ENCODE measurements around the gene TOGARAM1. TPM values are rescaled to one million over a fixed set of nuclear protein-coding genes. Genes with fewer than 3 reads are reported as not detected.

The TOGARAM1 gene
- total and polyA plus RNA-seq, 2 donors = 10.7 to 16.0 TPM

DNA sequence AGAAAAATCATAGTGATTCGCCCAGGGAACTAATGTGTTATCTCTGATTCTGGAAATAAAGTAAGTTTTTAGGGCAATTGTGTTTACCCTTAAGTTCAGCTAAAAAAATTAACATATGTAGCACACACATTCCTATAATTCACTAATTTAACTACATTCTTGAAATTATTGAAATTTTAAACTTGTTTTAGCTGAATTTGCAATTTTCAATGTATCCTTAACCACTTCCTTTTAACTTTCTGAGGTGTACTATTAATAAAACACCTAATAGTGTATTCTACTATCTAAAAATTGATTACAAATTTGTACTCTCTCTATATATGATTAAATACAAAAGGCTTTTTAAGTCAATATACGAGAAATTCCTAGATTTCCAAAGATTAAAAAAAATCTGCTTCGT is 2.5 kb upstream of the TOGARAM1 start:
- Histone ChIP-seq H3K4me3 (ENCODE audit: low read length in 2 of 2) (no peak overlapping the region), H3K36me3 (ENCODE audit: control insufficient read depth in 2 of 2, insufficient read depth in 2 of 2, low read length in 1 of 2) (no peaks in the 10 kb centered on the region)

DNA sequence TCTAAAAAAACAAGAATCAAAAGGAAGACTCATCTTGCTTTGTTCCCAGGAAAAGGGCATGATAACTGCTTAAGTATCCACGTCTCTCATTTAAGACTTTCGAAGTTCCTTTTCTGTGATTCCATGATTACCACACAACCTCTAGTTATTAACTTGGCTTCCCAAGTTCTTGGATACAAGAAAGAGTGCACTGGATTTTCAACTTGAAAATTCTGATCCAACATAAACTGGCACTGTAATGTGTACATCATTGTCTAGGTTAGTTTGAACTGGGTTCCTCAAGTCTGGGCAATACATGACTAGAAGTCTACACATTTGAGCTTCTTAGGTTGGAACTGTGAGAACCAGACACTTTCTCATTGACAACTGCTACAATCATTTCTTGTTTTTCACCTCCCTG is 1.8 kb upstream of the TOGARAM1 start:
- Histone ChIP-seq H3K27me3 (ENCODE audit: control insufficient read depth in 2 of 2, insufficient read depth in 1 of 2, low read length in 1 of 2) (no peaks in the 10 kb centered on the region), H3K4me3 (ENCODE audit: low read length in 2 of 2) (peak overlapping the region; percentile 94 to 95), H3K27ac (ENCODE audit: low read depth in 1 of 2, low read length in 1 of 2) (no peak overlapping the region), H3K9me3 (ENCODE audit: control insufficient read depth in 2 of 2, insufficient read depth in 1 of 2, low read length in 1 of 2) (peaks cover 0 to 8% of the 10 kb centered on the region in 2 donors), H3K36me3 (ENCODE audit: control insufficient read depth in 2 of 2, insufficient read depth in 2 of 2, low read length in 1 of 2) (no peaks in the 10 kb centered on the region), H3K4me1 (ENCODE audit: control insufficient read depth in 2 of 2, insufficient read depth in 2 of 2, low read length in 2 of 2) (peaks cover 15 to 19% of the 10 kb centered on the region in 2 donors)
- WGBS = 71% methylated on average over 2 of the region's 2 CpGs
- peak in 1 of 9 donors; percentile 28 for DNase-seq (ENCODE audit: low read depth in 6 of 9, low spot score in 9 of 9)

More for the DNA sequence above, 2.5 kb upstream of the TOGARAM1 start:
- Histone ChIP-seq H3K27ac (ENCODE audit: low read depth in 1 of 2, low read length in 1 of 2) (no peak overlapping the region), H3K9me3 (ENCODE audit: control insufficient read depth in 2 of 2, insufficient read depth in 1 of 2, low read length in 1 of 2) (peaks cover 0 to 8% of the 10 kb centered on the region in 2 donors), H3K4me1 (ENCODE audit: control insufficient read depth in 2 of 2, insufficient read depth in 2 of 2, low read length in 2 of 2) (peaks cover 15 to 19% of the 10 kb centered on the region in 2 donors), H3K27me3 (ENCODE audit: control insufficient read depth in 2 of 2, insufficient read depth in 1 of 2, low read length in 1 of 2) (no peaks in the 10 kb centered on the region)
- no peak for DNase-seq (ENCODE audit: low read depth in 6 of 9, low spot score in 9 of 9)
- 95% methylated on average over 3 of the region's 3 CpGs for WGBS

DNA sequence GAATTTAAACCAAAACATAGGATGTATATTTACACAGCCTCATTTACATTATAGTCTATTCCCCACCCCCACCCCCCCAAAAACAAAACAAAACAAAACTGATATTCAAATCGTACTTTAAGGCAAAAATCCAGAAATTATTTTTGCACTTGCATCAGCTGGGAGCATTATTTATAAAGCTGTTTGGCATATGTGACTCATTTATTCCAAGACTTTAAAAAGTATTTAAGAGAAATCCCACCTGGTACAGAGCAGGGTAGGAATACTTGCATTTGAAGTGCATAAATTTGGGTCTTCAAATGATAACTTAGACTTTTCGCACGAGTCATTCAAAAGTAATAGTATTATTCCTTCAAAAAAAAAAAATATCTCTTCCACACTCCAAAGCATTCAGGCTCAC is 1.3 kb upstream of the TOGARAM1 start:
- WGBS = 6% methylated on average over 3 of the region's 3 CpGs
- Histone ChIP-seq H3K27me3 (ENCODE audit: control insufficient read depth in 2 of 2, insufficient read depth in 1 of 2, low read length in 1 of 2) (no peaks in the 10 kb centered on the region), H3K4me1 (ENCODE audit: control insufficient read depth in 2 of 2, insufficient read depth in 2 of 2, low read length in 2 of 2) (peaks cover 15 to 19% of the 10 kb centered on the region in 2 donors), H3K4me3 (ENCODE audit: low read length in 2 of 2) (peak overlapping the region; percentile 94 to 95), H3K9me3 (ENCODE audit: control insufficient read depth in 2 of 2, insufficient read depth in 1 of 2, low read length in 1 of 2) (peaks cover 0 to 8% of the 10 kb centered on the region in 2 donors), H3K36me3 (ENCODE audit: control insufficient read depth in 2 of 2, insufficient read depth in 2 of 2, low read length in 1 of 2) (no peaks in the 10 kb centered on the region), H3K27ac (ENCODE audit: low read depth in 1 of 2, low read length in 1 of 2) (peak overlapping the region in 1 of 2 donors; percentile 99)
- peak in 2 of 9 donors; percentile 10 to 17 for DNase-seq (ENCODE audit: low read depth in 6 of 9, low spot score in 9 of 9)

DNA sequence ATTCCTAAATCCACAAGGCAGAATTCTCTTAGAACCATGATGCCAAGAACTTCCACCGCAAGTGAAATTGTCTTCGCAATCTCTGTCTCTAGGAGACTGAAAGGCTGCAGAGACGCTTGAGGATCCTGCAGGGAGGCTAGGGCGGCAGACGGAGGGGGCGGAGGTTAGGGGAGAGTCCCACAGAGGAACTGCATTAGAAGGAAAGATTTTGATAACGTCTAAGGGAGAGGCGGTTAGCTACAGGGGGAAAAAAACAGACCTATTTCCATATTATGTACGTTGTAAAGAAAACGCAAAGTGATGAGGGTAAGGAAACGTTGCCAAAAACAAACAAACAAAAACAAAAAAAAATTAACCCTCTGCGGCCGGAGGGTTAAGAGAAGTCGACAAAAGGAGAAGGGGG is 838 bp upstream of the TOGARAM1 start:
- no peaks in the 10 kb centered on the region for H3K36me3 ChIP-seq (ENCODE audit: control insufficient read depth in 2 of 2, insufficient read depth in 2 of 2, low read length in 1 of 2)
- under 1% methylated on average over 14 of the region's 14 CpGs for WGBS
- peak in 6 of 9 donors; percentile 42 to 81 (median 52) for DNase-seq (ENCODE audit: low read depth in 6 of 9, low spot score in 9 of 9)
- peak overlapping the region; percentile 94 to 95 for H3K4me3 ChIP-seq (ENCODE audit: low read length in 2 of 2)
- H3K27me3 ChIP-seq (ENCODE audit: control insufficient read depth in 2 of 2, insufficient read depth in 1 of 2, low read length in 1 of 2) = no peaks in the 10 kb centered on the region
- H3K9me3 ChIP-seq (ENCODE audit: control insufficient read depth in 2 of 2, insufficient read depth in 1 of 2, low read length in 1 of 2) = peaks cover 0 to 8% of the 10 kb centered on the region in 2 donors
- peaks cover 15 to 19% of the 10 kb centered on the region in 2 donors for H3K4me1 ChIP-seq (ENCODE audit: control insufficient read depth in 2 of 2, insufficient read depth in 2 of 2, low read length in 2 of 2)
- peak overlapping the region; percentile 99 for H3K27ac ChIP-seq (ENCODE audit: low read depth in 1 of 2, low read length in 1 of 2)

DNA sequence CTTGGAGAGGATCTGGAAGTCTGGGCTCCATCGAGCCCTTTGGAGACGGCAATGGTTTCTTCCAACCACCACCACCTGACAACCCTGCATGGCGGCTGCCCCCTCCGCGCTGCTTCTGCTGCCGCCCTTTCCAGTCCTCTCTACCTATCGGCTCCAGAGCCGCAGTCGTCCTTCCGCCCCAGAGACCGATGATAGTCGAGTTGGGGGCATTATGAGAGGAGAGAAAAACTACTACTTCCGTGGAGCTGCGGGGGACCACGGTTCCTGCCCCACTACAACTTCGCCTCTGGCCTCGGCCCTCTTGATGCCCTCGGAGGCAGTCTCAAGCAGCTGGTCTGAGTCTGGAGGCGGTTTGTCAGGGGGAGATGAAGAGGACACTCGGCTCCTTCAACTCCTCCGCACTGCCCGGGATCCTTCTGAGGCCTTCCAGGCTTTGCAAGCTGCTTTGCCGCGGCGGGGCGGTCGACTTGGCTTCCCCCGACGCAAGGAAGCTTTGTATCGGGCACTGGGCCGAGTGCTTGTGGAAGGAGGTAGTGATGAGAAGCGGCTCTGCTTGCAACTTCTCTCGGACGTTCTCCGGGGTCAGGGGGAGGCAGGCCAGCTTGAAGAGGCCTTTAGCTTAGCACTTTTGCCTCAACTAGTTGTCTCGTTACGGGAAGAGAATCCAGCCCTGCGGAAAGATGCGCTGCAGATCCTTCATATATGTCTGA is 499 bp downstream of the TOGARAM1 start:
- WGBS = 2% methylated on average over 39 of the region's 39 CpGs
- DNase-seq (ENCODE audit: low read depth in 6 of 9, low spot score in 9 of 9) = peak in 1 of 9 donors; percentile 32
- Histone ChIP-seq H3K27ac (ENCODE audit: low read depth in 1 of 2, low read length in 1 of 2) (peak overlapping the region; percentile 96 to 99), H3K4me1 (ENCODE audit: control insufficient read depth in 2 of 2, insufficient read depth in 2 of 2, low read length in 2 of 2) (peaks cover 19% of the 10 kb centered on the region in 2 donors), H3K27me3 (ENCODE audit: control insufficient read depth in 2 of 2, insufficient read depth in 1 of 2, low read length in 1 of 2) (no peaks in the 10 kb centered on the region), H3K36me3 (ENCODE audit: control insufficient read depth in 2 of 2, insufficient read depth in 2 of 2, low read length in 1 of 2) (no peaks in the 10 kb centered on the region), H3K9me3 (ENCODE audit: control insufficient read depth in 2 of 2, insufficient read depth in 1 of 2, low read length in 1 of 2) (peaks cover 0 to 8% of the 10 kb centered on the region in 2 donors), H3K4me3 (ENCODE audit: low read length in 2 of 2) (peak overlapping the region; percentile 94 to 95)

DNA sequence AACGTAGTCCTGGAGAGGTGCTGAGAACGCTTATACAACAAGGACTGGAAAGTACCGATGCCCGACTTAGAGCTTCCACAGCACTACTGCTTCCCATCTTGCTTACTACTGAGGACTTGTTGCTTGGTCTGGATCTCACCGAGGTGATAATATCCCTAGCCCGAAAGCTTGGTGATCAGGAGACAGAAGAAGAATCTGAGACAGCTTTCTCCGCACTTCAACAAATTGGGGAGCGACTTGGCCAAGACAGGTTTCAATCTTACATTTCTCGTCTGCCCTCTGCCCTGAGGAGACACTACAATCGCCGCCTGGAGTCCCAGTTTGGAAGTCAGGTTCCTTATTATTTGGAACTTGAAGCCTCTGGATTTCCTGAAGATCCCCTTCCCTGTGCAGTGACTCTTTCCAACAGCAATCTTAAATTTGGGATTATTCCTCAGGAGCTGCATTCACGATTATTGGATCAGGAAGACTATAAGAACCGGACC is 1.1 kb downstream of the TOGARAM1 start:
- Histone ChIP-seq H3K27ac (ENCODE audit: low read depth in 1 of 2, low read length in 1 of 2) (peak overlapping the region; percentile 96 to 99), H3K36me3 (ENCODE audit: control insufficient read depth in 2 of 2, insufficient read depth in 2 of 2, low read length in 1 of 2) (no peaks in the 10 kb centered on the region), H3K4me1 (ENCODE audit: control insufficient read depth in 2 of 2, insufficient read depth in 2 of 2, low read length in 2 of 2) (peaks cover 19% of the 10 kb centered on the region in 2 donors), H3K9me3 (ENCODE audit: control insufficient read depth in 2 of 2, insufficient read depth in 1 of 2, low read length in 1 of 2) (peaks cover 0 to 8% of the 10 kb centered on the region in 2 donors), H3K4me3 (ENCODE audit: low read length in 2 of 2) (peak overlapping the region; percentile 94 to 95), H3K27me3 (ENCODE audit: control insufficient read depth in 2 of 2, insufficient read depth in 1 of 2, low read length in 1 of 2) (no peaks in the 10 kb centered on the region)
- WGBS = 21% methylated on average over 13 of the region's 13 CpGs
- peak in 1 of 9 donors; percentile 13 for DNase-seq (ENCODE audit: low read depth in 6 of 9, low spot score in 9 of 9)

DNA sequence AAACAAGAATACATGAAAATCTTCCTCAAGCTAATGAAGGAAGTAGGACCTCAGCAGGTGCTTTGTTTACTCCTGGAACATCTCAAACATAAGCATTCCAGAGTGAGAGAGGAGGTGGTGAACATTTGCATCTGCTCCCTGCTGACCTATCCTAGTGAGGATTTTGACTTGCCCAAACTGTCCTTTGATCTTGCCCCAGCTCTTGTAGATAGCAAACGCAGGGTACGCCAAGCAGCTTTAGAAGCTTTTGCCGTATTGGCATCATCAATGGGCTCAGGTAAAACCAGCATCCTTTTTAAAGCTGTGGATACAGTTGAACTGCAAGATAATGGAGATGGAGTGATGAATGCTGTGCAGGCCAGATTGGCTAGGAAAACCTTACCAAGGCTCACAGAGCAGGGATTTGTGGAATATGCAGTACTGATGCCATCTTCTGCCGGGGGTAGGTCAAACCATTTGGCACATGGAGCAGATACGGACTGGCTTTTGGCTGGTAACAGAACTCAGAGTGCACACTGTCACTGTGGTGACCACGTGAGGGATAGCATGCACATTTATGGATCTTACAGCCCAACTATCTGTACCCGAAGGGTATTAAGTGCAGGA is 1.9 kb downstream of the TOGARAM1 start:
- Histone ChIP-seq H3K9me3 (ENCODE audit: control insufficient read depth in 2 of 2, insufficient read depth in 1 of 2, low read length in 1 of 2) (peaks cover 0 to 8% of the 10 kb centered on the region in 2 donors), H3K27ac (ENCODE audit: low read depth in 1 of 2, low read length in 1 of 2) (no peak overlapping the region), H3K4me1 (ENCODE audit: control insufficient read depth in 2 of 2, insufficient read depth in 2 of 2, low read length in 2 of 2) (peaks cover 19% of the 10 kb centered on the region in 2 donors), H3K36me3 (ENCODE audit: control insufficient read depth in 2 of 2, insufficient read depth in 2 of 2, low read length in 1 of 2) (no peaks in the 10 kb centered on the region), H3K27me3 (ENCODE audit: control insufficient read depth in 2 of 2, insufficient read depth in 1 of 2, low read length in 1 of 2) (no peaks in the 10 kb centered on the region), H3K4me3 (ENCODE audit: low read length in 2 of 2) (peak overlapping the region; percentile 94 to 95)
- DNase-seq (ENCODE audit: low read depth in 6 of 9, low spot score in 9 of 9) = peak in 2 of 9 donors; percentile 7 to 35
- 44% methylated on average over 7 of the region's 7 CpGs for WGBS

DNA sequence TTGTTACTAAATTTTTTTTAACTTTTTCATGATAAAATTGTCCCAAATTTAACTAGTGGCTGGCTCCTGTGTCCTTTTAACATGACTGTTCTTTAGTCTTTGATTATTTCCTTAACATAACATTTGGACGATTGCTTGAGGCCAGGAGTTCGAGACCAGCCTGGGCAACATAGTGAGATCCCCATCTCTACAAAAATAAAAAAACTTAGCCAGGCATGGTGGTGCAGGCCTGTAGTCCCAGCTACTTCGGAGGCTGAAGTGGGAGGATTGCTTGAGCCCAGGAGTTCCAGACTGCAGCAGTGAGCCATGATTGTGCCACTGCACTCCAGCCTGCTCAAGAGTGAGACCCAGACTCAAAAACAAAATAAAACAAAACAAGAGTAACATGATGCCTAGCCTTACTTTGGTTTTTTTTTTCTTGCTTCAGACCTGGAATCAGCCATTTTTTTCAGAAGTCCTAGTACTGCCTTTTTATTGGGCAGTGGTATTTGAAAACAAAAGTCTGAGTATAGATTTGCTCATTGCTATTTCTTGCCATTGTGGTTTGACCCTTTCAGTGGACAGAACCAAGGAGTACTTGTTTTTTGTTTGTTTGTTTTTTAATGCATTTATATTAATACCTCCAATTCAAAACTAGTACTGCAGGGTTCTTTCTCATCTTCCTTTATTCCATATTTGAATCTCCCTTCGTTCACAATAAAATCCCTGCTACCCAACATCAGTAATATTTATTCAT is 4.8 kb downstream of the TOGARAM1 start:
- H3K9me3 ChIP-seq (ENCODE audit: control insufficient read depth in 2 of 2, insufficient read depth in 1 of 2, low read length in 1 of 2) = peaks cover 0 to 6% of the 10 kb centered on the region in 2 donors
- H3K27ac ChIP-seq (ENCODE audit: low read depth in 1 of 2, low read length in 1 of 2) = no peak overlapping the region
- H3K27me3 ChIP-seq (ENCODE audit: control insufficient read depth in 2 of 2, insufficient read depth in 1 of 2, low read length in 1 of 2) = no peaks in the 10 kb centered on the region
- no peak for DNase-seq (ENCODE audit: low read depth in 6 of 9, low spot score in 9 of 9)
- H3K36me3 ChIP-seq (ENCODE audit: control insufficient read depth in 2 of 2, insufficient read depth in 2 of 2, low read length in 1 of 2) = no peaks in the 10 kb centered on the region
- peaks cover 13 to 19% of the 10 kb centered on the region in 2 donors for H3K4me1 ChIP-seq (ENCODE audit: control insufficient read depth in 2 of 2, insufficient read depth in 2 of 2, low read length in 2 of 2)
- H3K4me3 ChIP-seq (ENCODE audit: low read length in 2 of 2) = peak overlapping the region in 1 of 2 donors; percentile 26
- WGBS = 98% methylated on average over 4 of the region's 4 CpGs

Data from thymus (tissue), 11 donors.